Measurements from ENCODE around the gene ADAMTS17. TPM values are rescaled to one million over a fixed set of nuclear protein-coding genes. Genes with fewer than 3 reads are reported as not detected.

The ADAMTS17 gene
- total and polyA plus RNA-seq, 7 donors, result 4.4 to 93.0 (median 7.2) TPM

GRCh38 chr15:100263721-100264455, 77.9 kb downstream of the ADAMTS17 start:
- no peaks in the 10 kb centered on the region for H3K9me3 ChIP-seq
- H3K36me3 ChIP-seq (ENCODE audit: insufficient read depth in 1 of 2, low read depth in 1 of 2), result peaks cover 0 to 34% of the 10 kb centered on the region in 2 donors
- 56 to 76% (median 59%) methylated on average over 14 of the region's 14 CpGs for WGBS, 3 donors
- no peak for ATAC-seq
- intact Hi-C loops (cut with DNase I), result no loop called here
- no peak overlapping the region for H3K4me3 ChIP-seq
- no peak for TF ChIP-seq CTCF (IDR thresholded peaks at IDR 0.05)
- H3K4me1 ChIP-seq, result no peaks in the 10 kb centered on the region
- DNase-seq, result no peak
- no peaks in the 10 kb centered on the region for H3K27me3 ChIP-seq (ENCODE audit: insufficient read depth in 3 of 3, low read length in 2 of 3)
- no peak overlapping the region for H3K27ac ChIP-seq

- no peak for TF ChIP-seq CTCF (IDR thresholded peaks at IDR 0.05)
- H3K9me3 ChIP-seq, result no peaks in the 10 kb centered on the region
- no peaks in the 10 kb centered on the region for H3K4me1 ChIP-seq
- H3K4me3 ChIP-seq, result no peak overlapping the region
- peaks cover 0 to 43% of the 10 kb centered on the region in 2 donors for H3K36me3 ChIP-seq (ENCODE audit: insufficient read depth in 1 of 2, low read depth in 1 of 2)
- H3K27me3 ChIP-seq (ENCODE audit: insufficient read depth in 3 of 3, low read length in 2 of 3), result no peaks in the 10 kb centered on the region
- ATAC-seq (no peak), DNase-seq (no peak)
- WGBS, 3 donors, result 87 to 92% (median 87%) methylated on average over 5 of the region's 5 CpGs
- no peak overlapping the region for H3K27ac ChIP-seq
- intact Hi-C loops (cut with DNase I), result no loop called here
These were observed 78.7 kb downstream of the ADAMTS17 start for GRCh38 chr15:100263031-100263430.

- Histone ChIP-seq H3K36me3 (ENCODE audit: insufficient read depth in 1 of 2, low read depth in 1 of 2) (peaks cover 0 to 53% of the 10 kb centered on the region in 2 donors), H3K4me1 (no peaks in the 10 kb centered on the region), H3K9me3 (no peaks in the 10 kb centered on the region), H3K27me3 (ENCODE audit: insufficient read depth in 3 of 3, low read length in 2 of 3) (no peaks in the 10 kb centered on the region), H3K27ac (no peak overlapping the region), H3K4me3 (no peak overlapping the region)
- TF ChIP-seq CTCF (IDR thresholded peaks at IDR 0.05), result no peak
- intact Hi-C loops (cut with DNase I), result no loop called here
- DNase-seq (no peak), ATAC-seq (peak in 2 of 4 donors; percentile 15 to 39)
- WGBS, 3 donors, result 83 to 91% (median 88%) methylated on average over 25 of the region's 25 CpGs
These were observed 80.2 kb downstream of the ADAMTS17 start for GRCh38 chr15:100261302-100262240.

- DNase-seq, result no peak
- 79 to 92% (median 85%) methylated on average over 7 of the region's 7 CpGs for WGBS, 3 donors
- no peak for ATAC-seq
- H3K36me3 ChIP-seq (ENCODE audit: insufficient read depth in 1 of 2, low read depth in 1 of 2), result peaks cover 0 to 64% of the 10 kb centered on the region in 2 donors
- no peaks in the 10 kb centered on the region for H3K9me3 ChIP-seq
- no peak overlapping the region for H3K4me3 ChIP-seq
- intact Hi-C loops (cut with DNase I), result no loop called here
- H3K27me3 ChIP-seq (ENCODE audit: insufficient read depth in 3 of 3, low read length in 2 of 3), result no peaks in the 10 kb centered on the region
- H3K4me1 ChIP-seq, result no peaks in the 10 kb centered on the region
- TF ChIP-seq CTCF (IDR thresholded peaks at IDR 0.05), result no peak
- H3K27ac ChIP-seq, result no peak overlapping the region
These were observed 82.5 kb downstream of the ADAMTS17 start for GRCh38 chr15:100259266-100259665.

All from psoas muscle (tissue), 8 donors.